Hematopoietic multipotent progenitor cell treated with erythropoietin and hydrocortisone succinate and interleukin-3 and kit ligand, for 4 days (in vitro differentiated cells): ENCODE results near the gene RNF212B.
"Not testable (repeated sequence)": the region's sequence is repeated elsewhere in the genome, so short reads cannot be mapped to it uniquely, and the experiment has no call there.

ENCODE experiments used
- DNase-seq: peaks from one replicate; pipeline ENCODE4 v3.0.0-alpha.2; 2015

RNF212B gene

DNA sequence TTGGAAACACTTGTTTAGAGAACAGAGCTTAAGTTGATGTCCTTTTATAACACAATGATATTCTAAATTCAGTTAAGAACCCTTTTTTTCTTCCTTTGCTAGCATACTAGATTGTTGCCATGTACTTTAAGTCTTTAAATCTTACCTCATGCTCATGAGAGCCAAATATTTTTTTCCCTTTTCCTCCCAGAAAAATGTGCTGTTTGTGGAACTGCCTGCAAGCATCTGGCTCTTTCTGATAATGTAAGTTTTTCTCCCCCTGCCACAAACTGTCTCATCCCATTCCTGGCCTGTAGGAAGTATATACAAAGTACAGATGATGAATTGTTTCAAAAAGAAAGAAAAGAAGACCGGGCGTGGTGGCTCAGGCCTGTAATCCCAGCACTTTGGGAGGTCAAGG is 5.3 kb downstream of the RNF212B start:
- DNase-seq: no peak

DNA sequence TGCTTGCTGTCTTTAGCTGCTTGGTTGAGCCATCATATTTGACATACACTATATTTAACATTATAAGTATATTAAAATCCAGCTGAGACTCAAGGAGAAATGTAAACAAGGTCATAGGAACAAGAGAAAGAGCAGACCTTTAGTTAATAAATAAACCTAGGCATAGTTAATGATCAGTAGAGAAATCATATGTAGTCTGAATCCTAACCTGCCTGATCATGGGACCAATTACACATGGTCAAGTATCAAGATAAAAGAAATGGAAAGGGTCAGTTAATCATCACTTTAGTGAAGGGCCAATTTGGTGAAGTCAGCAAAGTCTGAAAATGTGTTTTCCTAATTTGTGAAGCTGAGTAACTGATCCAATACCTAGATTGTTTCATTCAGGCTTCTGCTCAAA is 7.5 kb downstream of the RNF212B start:
- DNase-seq: no peak

DNA sequence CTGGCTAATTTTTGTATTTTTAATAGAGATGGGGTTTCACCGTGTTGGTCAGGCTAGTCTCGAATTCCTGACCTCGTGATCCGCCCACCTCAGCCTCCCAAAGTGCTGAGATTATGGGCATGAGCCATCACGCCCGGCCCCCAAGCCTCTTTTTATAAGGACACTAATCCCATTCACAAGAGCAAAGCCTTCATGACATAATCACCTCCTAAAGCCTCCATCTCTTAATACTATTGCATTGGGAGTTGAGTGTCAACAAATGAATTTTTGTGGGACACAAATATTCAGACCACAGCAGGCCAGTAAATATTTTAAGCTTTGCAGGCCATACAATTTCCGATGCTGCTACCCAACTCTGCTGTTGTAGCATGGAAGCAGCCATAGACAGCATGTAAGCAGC is 10.9 kb downstream of the RNF212B start:
- DNase-seq: no peak

DNA sequence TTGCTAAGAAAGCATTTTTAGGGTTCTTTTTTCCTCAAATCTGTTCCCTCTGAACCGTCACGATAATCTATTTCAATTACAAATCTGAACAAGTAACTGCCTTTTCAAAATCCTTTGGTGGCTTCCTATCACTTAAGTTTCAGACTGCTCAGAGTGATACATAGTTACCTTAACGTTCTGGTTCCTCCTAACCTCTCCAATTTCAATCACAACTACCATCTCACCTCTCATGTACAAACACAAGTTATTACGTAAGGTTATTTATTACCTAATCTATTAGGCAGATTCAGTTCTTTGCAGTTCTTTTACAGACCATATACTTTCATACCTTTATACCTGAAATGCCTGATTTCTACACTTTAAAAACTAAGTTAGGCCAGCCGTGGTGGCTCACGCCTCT is 12.1 kb downstream of the RNF212B start:
- no peak for DNase-seq

DNA sequence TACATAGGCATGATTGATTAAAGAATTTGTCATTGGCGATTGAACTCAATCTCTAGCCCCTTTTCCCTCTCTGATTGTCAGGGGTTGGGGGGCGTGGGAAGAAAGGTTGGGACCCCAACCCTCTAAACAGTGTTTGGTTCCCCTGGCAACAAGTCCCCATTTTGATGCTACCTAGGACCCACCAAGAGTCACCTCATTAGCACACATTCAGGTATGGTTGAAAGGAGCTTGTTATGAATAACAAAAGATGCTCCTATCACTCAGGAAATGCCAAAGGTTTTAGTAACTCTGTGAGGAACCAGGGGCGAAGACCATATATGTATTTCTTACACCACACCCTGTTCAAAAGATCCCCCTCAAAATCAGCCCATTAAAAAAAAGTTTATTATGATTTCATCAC is 14.3 kb downstream of the RNF212B start:
- no peak for DNase-seq

DNA sequence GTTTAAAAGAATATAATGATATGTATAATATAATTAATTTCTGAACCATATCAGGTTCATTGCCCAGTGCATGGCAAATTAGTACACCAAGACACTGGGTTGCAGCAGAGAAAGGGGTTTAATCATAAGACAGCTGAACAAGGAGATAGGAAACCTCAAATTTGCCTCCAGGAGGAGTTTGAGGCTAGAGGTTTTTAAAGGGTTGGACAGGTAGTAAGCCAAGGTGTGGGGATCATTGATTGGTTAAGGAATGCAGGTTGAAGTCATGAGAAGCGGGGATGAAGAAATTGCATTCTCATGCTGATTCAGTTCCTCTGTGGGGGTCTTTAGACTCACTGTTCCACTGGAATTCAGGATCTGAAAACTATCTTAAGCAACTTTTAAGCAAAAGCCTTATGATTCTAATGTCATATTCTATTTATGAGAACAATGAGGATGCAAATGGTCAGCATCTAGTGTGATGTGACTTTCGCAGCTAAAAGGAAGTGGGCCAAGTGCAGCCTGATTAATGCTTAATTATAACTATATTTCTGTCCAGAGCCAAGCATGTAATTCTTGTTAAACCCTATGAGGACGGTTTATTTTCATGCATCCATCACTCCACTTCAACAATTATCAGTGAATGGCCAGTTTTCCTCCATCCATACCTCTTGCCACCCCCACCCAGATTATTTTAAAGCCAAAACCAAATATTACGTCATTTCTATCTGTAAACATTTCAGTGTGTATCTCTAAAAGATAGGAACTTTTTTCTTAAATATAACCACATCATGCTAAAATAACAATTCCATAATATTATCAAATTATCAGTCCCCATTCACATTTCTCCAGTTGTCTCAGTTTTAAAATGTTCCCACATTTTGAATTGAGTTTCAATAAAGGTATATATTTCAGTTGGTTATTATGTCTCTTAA is 14.9 kb downstream of the RNF212B start:
- DNase-seq: no peak

DNA sequence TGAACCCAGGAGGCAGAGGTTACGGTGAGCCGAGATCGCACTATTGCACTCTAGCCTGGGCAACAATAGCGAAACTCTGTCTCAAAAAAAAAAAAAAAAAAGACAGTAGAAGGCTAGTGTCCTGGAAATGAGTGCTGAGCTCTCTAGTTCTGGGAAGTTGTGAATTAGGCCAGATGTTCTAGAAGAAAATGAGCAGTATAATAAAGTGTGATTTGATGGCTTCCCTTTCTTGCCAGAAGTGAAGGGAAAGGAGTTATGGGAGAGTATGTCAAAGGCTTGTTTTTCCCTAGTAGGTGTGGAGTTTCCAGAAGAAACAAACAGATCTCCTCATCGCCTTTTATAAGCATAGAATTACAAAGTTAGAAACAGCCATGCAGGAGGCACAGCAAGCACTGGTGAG is 20.5 kb downstream of the RNF212B start:
- no peak for DNase-seq

DNA sequence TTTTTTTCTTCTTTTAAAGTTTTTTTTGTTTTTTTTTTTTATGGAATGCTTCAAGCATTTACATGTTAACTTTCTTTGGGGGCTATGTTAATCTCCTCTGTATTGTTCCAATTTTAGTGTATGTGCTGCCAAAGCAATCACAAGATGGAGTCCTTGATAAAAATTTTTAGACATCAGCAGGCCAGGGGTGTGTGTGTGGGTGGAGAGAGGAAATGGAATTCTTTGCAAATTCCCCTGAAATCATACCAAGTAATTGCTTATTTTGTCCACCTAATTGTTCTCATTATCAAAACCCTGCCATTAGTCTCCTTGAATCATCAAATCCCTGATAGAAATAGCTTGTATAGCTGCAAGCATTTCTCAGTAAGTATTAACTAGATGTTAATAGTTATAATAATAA is 21.7 kb downstream of the RNF212B start:
- no peak for DNase-seq

DNA sequence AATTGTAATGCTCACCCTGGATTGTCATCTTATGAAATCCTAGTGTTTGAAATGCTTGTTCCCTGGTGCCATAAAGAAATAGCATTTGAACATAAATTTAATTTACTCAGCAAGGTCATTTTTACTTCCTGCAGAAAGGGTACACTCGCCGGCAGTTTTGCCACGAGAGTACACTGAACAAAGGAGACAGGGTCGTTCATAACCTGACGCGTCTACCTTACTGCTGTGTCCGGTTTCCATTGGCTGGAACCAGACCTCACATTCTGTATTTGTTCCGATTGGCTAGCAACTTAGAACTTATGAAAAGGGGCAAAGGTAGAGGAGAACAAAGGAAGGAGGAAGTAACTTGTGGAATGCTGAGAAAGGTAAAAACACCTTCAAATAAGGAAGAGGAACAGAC is 23.1 kb downstream of the RNF212B start:
- DNase-seq: not testable (repeated sequence)

DNA sequence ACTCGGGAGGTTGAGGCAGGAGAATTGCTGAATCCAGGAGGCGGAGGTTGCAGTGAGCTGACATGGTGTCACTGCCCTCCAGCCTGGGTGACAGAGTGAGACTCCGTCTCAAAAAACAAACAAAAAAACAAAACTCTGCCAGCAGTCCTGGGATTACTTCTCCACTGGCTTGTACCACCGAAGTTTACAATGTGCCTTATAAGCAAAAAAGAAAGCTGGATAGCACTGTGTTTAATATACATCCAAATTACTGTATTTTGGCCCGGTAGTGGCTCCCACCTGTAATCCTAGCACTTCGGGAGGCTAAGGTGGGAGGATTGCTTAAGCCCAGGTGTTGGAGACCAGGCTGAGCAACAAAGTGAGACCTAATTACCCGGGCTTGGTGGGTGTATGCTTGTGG is 31.5 kb downstream of the RNF212B start:
- no peak for DNase-seq

DNA sequence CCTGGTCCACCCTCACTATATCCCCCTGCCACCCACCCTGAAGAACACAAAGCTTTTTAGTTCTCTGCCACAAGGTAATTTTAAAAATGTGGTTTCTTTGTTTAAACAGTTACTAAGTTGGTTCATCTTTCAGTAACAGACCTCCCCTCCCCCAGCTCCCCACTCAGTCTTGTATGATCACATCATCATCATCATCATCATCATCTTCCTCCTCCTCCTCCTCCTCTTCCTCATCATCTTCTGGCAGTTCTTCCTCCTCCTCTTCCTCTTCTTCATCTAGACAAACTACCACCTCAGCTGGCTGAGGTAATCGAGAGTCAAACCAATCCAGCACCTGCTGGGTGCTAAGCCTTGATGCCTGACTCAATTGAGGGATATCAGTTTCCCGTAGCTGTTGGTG is 37.7 kb downstream of the RNF212B start:
- DNase-seq: no peak

DNA sequence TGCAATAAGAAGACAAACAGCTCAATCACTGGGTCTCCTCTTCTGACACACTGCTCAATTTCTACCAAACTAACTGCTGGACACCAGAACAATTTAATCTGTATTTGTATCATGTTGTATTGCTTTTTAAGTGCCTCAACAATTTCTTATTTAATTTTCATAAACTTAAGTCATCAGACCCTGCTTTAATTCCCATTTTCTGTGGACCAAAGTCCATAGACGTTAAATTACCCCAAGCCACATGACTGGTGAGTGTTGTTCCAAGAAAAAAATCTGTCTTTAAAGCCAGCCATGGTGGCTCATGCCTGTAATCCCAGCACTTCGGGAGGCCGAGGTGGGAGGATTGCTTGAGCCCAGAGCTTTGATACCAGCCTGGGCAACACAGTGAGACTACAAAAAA is 39.5 kb downstream of the RNF212B start:
- DNase-seq: no peak

DNA sequence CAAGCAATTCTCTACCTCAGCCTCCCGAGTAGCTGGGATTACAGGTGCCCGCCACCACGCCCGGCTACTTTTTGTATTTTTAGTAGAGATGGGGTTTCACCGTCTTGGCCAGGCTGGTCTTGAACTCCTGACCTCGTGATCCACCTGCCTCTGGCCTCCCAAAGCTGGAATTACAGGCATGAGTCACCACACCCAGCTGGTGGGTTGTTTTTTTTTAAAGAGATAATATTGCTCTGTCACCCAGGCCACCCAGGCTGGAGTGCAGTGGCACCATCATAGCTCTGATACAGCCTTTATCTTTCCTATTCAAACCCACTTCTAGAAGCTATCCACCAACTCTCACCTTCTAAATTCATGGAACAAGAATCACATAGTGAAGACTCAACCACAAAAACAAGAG is 40.2 kb downstream of the RNF212B start:
- DNase-seq: peak; percentile 61

DNA sequence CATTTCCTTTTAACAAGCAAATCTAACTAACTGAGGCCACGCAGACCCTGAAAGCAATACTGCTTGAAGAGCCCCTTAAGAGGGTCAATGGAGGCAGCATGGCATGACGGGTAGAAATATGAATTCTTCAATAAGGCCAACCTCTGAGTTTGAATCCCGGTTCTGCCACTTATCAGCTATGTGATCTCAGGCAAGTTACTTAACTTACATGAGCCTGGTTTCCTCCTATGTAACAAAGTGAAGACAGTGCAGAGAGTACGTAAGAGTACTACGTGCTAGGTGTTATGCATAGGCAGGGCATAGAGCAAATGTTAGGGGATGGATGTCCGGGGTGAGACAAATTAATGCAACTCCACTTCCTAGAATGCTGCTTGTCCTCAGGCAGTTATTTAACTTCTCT is 43.5 kb downstream of the RNF212B start:
- no peak for DNase-seq

DNA sequence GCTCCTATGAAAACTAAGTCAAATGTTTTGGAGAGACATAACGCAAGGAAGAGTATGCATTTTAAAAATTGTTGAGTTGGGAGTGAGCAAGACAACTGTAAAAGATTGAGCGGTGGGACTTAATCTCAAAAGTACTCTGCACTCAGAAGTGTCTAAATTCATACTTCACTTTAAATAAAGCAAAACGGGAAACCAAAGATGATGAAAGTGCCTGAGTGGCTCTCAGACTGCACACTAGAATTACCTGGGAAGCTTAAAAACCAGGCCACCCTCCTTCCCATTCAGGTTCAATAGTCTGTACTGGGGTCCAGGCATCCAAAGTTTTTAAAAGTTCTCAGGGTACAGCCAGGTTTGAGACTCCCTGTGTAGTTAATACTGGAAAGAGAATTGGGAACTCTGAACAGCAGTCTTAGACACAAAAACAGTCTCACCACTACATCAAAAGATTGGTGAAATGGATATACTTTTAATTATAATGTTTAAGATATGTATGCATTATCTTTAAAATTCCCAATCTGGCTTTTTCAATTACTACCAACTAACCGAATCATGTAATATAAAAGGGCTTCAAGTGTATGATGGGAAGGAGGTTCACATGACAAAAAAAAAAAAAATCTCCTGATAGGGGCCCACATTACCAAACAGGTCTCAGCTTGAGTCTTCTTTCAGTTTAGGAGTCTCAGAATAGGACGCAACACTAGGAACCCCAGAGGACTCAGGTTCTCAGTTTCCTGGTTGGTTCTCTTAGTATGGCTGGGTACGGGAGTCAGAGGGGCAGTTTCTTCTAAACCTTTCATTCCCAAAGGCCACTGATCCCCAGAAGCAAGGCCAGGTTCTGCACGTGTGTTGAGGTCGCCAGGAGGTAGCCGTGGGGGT is 47.2 kb downstream of the RNF212B start:
- peak; percentile 57 for DNase-seq

DNA sequence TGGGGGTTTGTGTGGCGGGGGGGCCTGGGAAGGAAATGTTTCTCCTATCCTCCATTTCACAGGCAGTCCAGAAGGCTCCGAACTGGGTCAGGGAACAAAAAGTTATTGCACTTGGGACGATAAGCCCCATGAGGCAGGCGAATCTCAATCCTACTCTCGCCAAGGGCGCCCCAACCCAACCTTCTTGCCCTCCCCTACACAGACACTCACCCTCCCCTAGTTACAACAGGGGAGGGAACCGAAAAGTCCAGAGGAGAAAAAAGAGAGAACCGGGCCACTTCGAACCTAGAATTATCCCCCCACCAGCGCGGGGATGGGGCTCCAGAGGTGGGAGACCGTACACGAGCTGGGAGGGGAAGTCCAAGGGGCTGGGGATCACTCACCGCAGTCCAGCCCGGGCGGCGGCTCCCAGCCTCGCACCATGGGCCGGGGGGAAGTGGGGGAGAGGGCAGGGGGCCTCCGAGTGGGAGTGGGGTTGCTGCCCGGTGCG is 47.8 kb downstream of the RNF212B start:
- DNase-seq: no peak

DNA sequence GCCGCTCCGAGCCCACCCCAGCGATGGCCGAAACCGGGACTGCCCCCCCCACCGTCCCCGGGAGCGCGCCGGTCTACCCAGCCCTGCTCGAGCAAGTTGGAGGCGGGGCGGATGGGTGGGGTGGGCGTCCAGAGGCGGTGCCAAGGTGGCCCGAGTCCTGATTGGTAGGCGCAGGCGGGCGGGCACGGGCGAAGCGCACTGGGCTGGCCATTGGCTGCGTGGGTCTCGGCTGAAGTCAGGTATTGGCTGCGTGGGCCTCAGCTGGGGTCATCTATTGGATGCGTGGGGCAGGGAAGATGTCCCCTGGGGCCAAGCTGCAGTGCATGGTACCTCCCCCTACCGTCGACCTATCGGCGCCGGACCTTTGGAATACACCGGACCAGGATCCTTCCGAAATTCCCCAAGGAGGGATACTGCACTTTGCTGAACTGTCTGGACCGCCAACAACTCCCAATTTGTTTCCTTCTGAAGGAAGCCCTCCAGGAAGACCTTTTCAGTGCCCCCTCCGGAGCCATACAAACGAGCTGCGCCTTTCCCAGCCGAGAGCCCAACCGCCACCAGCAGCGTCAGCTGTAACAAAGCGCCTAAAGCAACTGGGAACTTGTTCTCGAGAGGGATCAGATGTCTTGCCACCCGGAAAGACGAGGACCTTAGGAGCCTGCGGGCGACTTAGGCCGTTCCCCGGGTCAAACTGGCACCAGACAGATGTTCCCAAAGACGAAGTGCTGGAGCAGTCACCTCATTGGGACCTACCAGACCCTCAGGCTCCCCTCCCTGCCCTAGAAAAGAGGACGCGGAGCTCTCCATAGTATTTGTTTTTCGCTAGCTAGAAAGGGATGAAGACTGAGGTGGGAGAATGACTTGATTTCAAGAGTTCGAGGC is 48.5 kb downstream of the RNF212B start, which contains the start of gene HOMEZ:
HOMEZ (minus strand) TSS at position 113 of the 882 bp plus-strand sequence. CDS start 180 bp downstream, outside the sequence.
- peak; percentile 99 for DNase-seq

DNA sequence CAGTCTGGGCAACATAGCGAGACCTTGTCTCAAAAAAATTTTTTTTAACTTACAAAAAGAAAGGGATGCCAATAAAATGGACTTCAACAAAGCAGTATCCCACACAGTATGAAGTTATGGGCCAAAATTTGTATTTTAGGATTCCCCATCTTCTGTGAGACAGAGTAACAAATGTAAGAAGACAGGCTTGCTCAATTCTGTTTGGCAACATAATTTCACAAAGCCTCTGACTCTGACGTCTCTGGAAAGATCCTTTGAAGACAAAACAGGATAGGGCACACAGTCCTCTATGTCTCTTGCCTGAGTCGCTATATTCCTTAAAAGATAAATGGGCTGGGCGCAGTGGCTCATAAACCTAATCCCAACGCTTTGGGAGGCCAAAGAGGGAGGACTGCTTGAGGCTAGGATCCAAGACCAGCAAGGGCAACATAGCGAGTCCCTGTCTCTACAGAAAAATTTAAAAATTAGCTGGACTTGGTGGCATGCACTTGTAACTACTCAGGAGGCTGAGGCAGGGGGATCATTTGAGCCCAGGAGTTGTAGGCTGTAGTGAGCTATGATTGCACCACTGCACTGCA is 49.3 kb downstream of the RNF212B start:
- DNase-seq: peak; percentile 31

DNA sequence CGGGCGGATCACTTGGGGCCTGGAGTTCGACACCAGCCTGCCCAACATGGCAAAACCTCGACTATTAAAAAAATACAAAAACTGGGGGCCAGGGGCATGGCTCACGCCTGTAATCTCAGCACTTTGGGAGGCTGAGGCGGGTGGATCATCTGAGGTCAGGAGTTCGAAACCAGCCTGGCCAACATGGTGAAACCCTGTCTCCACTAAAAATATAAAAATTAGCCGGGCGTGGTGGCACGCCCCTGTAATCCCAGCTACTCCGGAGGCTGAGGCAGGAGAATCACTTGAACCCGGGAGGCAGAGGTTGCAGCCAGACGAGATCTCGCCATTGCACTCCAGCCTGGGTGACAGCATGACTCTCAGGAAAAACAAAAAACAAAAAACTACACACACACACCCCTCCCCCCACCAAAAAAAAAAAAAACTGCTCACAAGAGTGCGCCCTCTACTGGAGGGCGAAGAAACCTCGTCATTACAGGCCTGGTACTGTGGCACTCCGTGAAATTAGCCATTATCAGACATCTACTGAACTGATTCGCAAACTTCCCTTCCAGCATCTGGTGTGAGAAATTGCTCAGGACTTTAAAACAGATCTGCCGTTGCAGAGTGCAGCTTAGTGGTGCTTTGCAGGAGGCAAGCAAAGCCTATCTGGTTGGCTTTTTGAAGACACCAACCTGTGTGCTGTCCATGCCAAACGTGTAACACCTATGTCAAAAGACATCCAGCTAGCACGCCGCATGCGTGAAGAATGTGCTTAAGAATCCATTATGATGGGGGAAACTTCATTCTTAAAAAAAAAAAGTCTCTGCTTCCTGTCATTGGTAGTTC is 57.2 kb downstream of the RNF212B start:
- peak; percentile 88 for DNase-seq

DNA sequence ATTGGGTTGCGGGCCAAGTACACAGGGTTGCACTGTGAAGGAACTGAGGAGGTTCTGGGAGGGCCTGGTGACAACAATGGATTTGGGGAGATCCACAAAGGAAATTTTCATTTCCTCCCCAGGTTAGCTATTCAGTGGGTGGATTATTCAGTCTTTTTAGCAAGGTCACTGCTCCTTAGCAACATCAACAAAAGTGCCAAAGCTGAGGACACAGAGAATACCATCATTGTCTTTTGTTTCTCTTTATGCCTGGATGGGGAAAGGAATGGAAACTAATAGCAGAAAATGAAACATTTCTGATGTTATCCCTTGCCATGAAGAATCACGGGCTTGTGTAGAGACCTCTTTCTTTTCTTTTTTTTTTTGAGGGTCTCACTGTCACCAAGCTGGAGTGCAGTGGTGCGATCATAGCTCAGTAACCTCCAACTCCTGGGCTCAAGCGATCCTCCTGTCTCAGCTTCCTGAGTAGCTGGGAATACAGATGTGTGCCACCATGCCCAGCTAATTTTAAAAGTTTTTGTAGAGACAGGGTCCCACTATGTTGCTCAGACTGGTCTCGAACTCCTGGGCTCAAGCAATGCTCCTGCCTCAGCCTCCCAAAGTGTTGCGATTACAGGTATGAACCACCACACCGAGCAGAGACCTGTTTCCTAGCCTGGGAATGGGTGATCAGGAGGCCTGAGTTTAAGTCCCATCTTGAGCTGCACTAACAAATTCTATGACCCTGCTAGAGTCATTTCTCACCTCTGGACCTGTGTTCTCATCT is 58.5 kb downstream of the RNF212B start:
- no peak for DNase-seq

DNA sequence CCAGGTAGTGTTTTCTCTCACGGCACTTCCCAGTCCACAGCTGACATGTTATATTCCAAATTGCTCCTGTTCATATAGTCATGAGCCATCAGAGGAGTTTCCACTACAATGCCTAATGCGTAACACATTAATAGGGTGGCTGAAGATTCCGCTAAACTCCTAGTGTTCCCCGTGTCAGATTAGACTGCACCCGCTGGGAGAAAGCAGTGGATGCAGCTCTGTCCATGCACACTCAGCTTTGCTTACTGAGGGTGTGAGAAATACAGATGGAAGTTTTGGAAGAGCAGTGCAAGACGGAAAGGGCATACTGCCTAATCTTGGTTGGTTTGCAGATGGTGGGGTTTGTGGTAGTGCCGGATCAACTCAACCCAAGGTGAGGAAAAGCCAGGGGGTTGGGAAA is 59.4 kb downstream of the RNF212B start:
- no peak for DNase-seq
